ENCODE measurements around the gene POMGNT1.

The POMGNT1 gene

GRCh38 chr1:46181343-46182260 is 16.6 kb downstream of the POMGNT1 start:
- H2AFZ ChIP-seq (ENCODE audit: low read length), result no peak overlapping the region
- H3K9me3 ChIP-seq (ENCODE audit: insufficient read depth, low read depth, low read length), result no peaks in the 10 kb centered on the region
- no peaks in the 10 kb centered on the region for H3K27me3 ChIP-seq (ENCODE audit: insufficient read depth, low read length, poor library complexity, severe bottlenecking)
- no peaks in the 10 kb centered on the region for H4K20me1 ChIP-seq (ENCODE audit: insufficient read depth, low read length, poor library complexity, severe bottlenecking)
- H3K9ac ChIP-seq (ENCODE audit: low read depth, low read length, poor library complexity, severe bottlenecking), result no peak overlapping the region
- H3K9me2 ChIP-seq (replicated peaks; ENCODE audit: low read depth, low read length), result no peaks in the 10 kb centered on the region
- H3K79me2 ChIP-seq (ENCODE audit: insufficient read depth, low read length), result no peaks in the 10 kb centered on the region
- H3K4me2 ChIP-seq (ENCODE audit: low read depth, low read length, poor library complexity, severe bottlenecking), result no peak overlapping the region
- TF ChIP-seq CTCF (conservative IDR thresholded peaks at IDR 0.05; ENCODE audit: low read length) (no peak), EZH2phosphoT487 (IDR thresholded peaks at IDR 0.05; ENCODE audit: borderline replicate concordance) (no peak)
- H3K36me3 ChIP-seq (ENCODE audit: insufficient read depth, low read length), result no peaks in the 10 kb centered on the region
- H3K4me3 ChIP-seq (ENCODE audit: low read length, poor library complexity, severe bottlenecking), result no peak overlapping the region
- no peaks in the 10 kb centered on the region for H3F3A ChIP-seq (ENCODE audit: low read depth)
- H3K4me1 ChIP-seq (ENCODE audit: insufficient read depth, low read length, poor library complexity, severe bottlenecking), result peaks cover 15% of the 10 kb centered on the region

DNA sequence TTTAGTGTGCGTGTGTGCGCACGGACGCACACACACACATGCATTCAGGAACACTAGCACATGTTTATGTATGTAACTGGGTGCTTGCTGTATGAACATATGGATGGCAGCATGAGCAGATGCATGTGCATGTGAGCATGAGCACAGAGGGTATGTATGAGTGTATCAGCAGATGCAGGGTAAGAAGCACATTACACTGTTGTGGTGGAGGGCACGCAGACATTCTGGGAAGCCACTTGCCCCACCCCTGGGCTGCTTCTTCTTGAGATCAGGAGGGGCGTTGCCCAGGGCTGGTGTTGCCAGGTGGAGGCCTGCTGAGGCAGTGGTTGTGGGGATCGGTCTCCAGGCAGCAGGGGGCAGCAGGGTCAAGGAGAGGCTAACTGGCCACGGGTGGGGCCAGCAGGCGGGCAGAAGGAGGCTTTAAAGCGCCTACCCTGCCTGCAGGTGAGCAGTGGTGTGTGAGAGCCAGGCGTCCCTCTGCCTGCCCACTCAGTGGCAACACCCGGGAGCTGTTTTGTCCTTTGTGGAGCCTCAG is 18.1 kb downstream of the POMGNT1 start:
- Histone ChIP-seq H3K9me2 (replicated peaks; ENCODE audit: low read depth, low read length) (no peaks in the 10 kb centered on the region), H3K4me1 (ENCODE audit: insufficient read depth, low read length, poor library complexity, severe bottlenecking) (peaks cover 15% of the 10 kb centered on the region), H3K9ac (ENCODE audit: low read depth, low read length, poor library complexity, severe bottlenecking) (no peak overlapping the region), H3K9me3 (ENCODE audit: insufficient read depth, low read depth, low read length) (no peaks in the 10 kb centered on the region), H3K4me3 (ENCODE audit: low read length, poor library complexity, severe bottlenecking) (no peak overlapping the region), H3F3A (ENCODE audit: low read depth) (no peaks in the 10 kb centered on the region), H3K27me3 (ENCODE audit: insufficient read depth, low read length, poor library complexity, severe bottlenecking) (no peaks in the 10 kb centered on the region), H3K4me2 (ENCODE audit: low read depth, low read length, poor library complexity, severe bottlenecking) (peak overlapping the region; percentile 19), H2AFZ (ENCODE audit: low read length) (no peak overlapping the region), H3K36me3 (ENCODE audit: insufficient read depth, low read length) (no peaks in the 10 kb centered on the region), H3K79me2 (ENCODE audit: insufficient read depth, low read length) (no peaks in the 10 kb centered on the region), H4K20me1 (ENCODE audit: insufficient read depth, low read length, poor library complexity, severe bottlenecking) (no peaks in the 10 kb centered on the region)
- TF ChIP-seq CTCF (conservative IDR thresholded peaks at IDR 0.05; ENCODE audit: low read length) (no peak; the same call in 1 of the 2 replicates), EZH2phosphoT487 (IDR thresholded peaks at IDR 0.05; ENCODE audit: borderline replicate concordance) (no peak)

- H3K9ac ChIP-seq (ENCODE audit: low read depth, low read length, poor library complexity, severe bottlenecking), result no peak overlapping the region
- peaks cover 15% of the 10 kb centered on the region for H3K4me1 ChIP-seq (ENCODE audit: insufficient read depth, low read length, poor library complexity, severe bottlenecking)
- no peaks in the 10 kb centered on the region for H3K36me3 ChIP-seq (ENCODE audit: insufficient read depth, low read length)
- H2AFZ ChIP-seq (ENCODE audit: low read length), result peak overlapping the region; percentile 56
- no peaks in the 10 kb centered on the region for H3K79me2 ChIP-seq (ENCODE audit: insufficient read depth, low read length)
- no peaks in the 10 kb centered on the region for H4K20me1 ChIP-seq (ENCODE audit: insufficient read depth, low read length, poor library complexity, severe bottlenecking)
- no peaks in the 10 kb centered on the region for H3K27me3 ChIP-seq (ENCODE audit: insufficient read depth, low read length, poor library complexity, severe bottlenecking)
- no peaks in the 10 kb centered on the region for H3F3A ChIP-seq (ENCODE audit: low read depth)
- H3K9me3 ChIP-seq (ENCODE audit: insufficient read depth, low read depth, low read length), result no peaks in the 10 kb centered on the region
- no peaks in the 10 kb centered on the region for H3K9me2 ChIP-seq (replicated peaks; ENCODE audit: low read depth, low read length)
- TF ChIP-seq EZH2phosphoT487 (IDR thresholded peaks at IDR 0.05; ENCODE audit: borderline replicate concordance) (no peak), CTCF (conservative IDR thresholded peaks at IDR 0.05; ENCODE audit: low read length) (peak; percentile 99)
- peak overlapping the region; percentile 19 for H3K4me2 ChIP-seq (ENCODE audit: low read depth, low read length, poor library complexity, severe bottlenecking)
- no peak overlapping the region for H3K4me3 ChIP-seq (ENCODE audit: low read length, poor library complexity, severe bottlenecking)
Measured at GRCh38 chr1:46179138-46180081, 18.8 kb downstream of the POMGNT1 start.

All from Loucy (cell line).